Amniotic stem cell (primary cell): ENCODE results near the gene THY1.

ENCODE experiments used
- DNase-seq: peaks from one replicate; lab custom pipeline; 2025; lab: John Stamatoyannopoulos, UW

Gene THY1

GRCh38 chr11:119381181-119381988 lies 41.6 kb downstream of the THY1 start, which contains the start of gene USP2:
USP2 (minus strand) TSS chr11:119381690; CDS start chr11:119373480, 8,210 bp downstream.
- DNase-seq = peak; percentile 91

- DNase-seq = no peak
These were observed 42.2 kb downstream of the THY1 start for GRCh38 chr11:119380827-119381180.

- DNase-seq = no peak
These were observed 42.7 kb downstream of the THY1 start for GRCh38 chr11:119380160-119380826.

GRCh38 chr11:119378851-119379465 lies 44.0 kb downstream of the THY1 start:
- no peak for DNase-seq

- no peak for DNase-seq
These were observed 44.9 kb downstream of the THY1 start for GRCh38 chr11:119377961-119378667.

GRCh38 chr11:119377112-119377901 lies 45.7 kb downstream of the THY1 start:
- no peak for DNase-seq

- no peak for DNase-seq
These were observed 46.6 kb downstream of the THY1 start for GRCh38 chr11:119376197-119376847.

- DNase-seq = no peak
These were observed 47.4 kb downstream of the THY1 start for GRCh38 chr11:119375337-119376196.

- no peak for DNase-seq
These were observed 48.2 kb downstream of the THY1 start for GRCh38 chr11:119374632-119375336.

- peak; percentile 17 for DNase-seq
These were observed 48.9 kb downstream of the THY1 start for GRCh38 chr11:119373921-119374631.

GRCh38 chr11:119373059-119373920 lies 49.7 kb downstream of the THY1 start:
- DNase-seq = no peak

GRCh38 chr11:119372260-119373058 lies 50.5 kb downstream of the THY1 start:
- no peak for DNase-seq

GRCh38 chr11:119371778-119372182 lies 51.2 kb downstream of the THY1 start:
- DNase-seq = no peak

- DNase-seq = no peak
These were observed 51.8 kb downstream of the THY1 start for GRCh38 chr11:119371067-119371601.

- DNase-seq = no peak
These were observed 52.4 kb downstream of the THY1 start for GRCh38 chr11:119370486-119371046.
